A673 (cell line): Measurements from ENCODE around the gene DPYSL4.

Experiments
- EZH2 ChIP-seq: fragments of 200-600 bp; sonication (generic); IDR thresholded peaks from 2 replicates; pipeline ENCODE4 v1.6.1; 2017; ENCODE audit warnings: borderline replicate concordance, low read depth, mild to moderate bottlenecking, mixed read lengths, antibody characterized with exemption, low read length; ENCODE audit not compliant: poor library complexity, severe bottlenecking
- TF ChIP-seq, protein P1 (sequence below): fragments of 300-800, 200-600 bp; sonication (generic); conservative IDR thresholded peaks from 2 replicates; pipeline ENCODE4 v1.5.1; 2017; ENCODE audit warnings: low read depth, mild to moderate bottlenecking, antibody characterized with exemption, low read length, moderate library complexity, mixed read lengths

- TF ChIP-seq, protein P1, sequence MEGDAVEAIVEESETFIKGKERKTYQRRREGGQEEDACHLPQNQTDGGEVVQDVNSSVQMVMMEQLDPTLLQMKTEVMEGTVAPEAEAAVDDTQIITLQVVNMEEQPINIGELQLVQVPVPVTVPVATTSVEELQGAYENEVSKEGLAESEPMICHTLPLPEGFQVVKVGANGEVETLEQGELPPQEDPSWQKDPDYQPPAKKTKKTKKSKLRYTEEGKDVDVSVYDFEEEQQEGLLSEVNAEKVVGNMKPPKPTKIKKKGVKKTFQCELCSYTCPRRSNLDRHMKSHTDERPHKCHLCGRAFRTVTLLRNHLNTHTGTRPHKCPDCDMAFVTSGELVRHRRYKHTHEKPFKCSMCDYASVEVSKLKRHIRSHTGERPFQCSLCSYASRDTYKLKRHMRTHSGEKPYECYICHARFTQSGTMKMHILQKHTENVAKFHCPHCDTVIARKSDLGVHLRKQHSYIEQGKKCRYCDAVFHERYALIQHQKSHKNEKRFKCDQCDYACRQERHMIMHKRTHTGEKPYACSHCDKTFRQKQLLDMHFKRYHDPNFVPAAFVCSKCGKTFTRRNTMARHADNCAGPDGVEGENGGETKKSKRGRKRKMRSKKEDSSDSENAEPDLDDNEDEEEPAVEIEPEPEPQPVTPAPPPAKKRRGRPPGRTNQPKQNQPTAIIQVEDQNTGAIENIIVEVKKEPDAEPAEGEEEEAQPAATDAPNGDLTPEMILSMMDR, result no peak
- no peak for TF ChIP-seq EZH2
Measured at GRCh38 chr10:132158823-132159222, 27.9 kb upstream of the DPYSL4 start.
